Body of pancreas (tissue), 4 donors: Measurements from ENCODE around the gene ANKDD1A.

Experiments used
- POLR2A ChIP-seq, 3 donors: fragments of 450-650 bp; IDR thresholded peaks; one replicate each; pipeline ENCODE4 v1.6.1; 2016; ENCODE audit warnings: antibody characterized with exemption in 3 of 3, mild to moderate bottlenecking in 2 of 3
- TF ChIP-seq, protein P1 (sequence below), 7 experiments: fragments of 450-650 bp in 4 of 7; fragments of 200-600 bp in 3 of 7; sonication (generic) in 3 of 7; IDR thresholded peaks; one replicate each; pipeline ENCODE4 v1.5.1; 2016 to 2019; ENCODE audit warnings: antibody characterized with exemption in 7 of 7

DNA sequence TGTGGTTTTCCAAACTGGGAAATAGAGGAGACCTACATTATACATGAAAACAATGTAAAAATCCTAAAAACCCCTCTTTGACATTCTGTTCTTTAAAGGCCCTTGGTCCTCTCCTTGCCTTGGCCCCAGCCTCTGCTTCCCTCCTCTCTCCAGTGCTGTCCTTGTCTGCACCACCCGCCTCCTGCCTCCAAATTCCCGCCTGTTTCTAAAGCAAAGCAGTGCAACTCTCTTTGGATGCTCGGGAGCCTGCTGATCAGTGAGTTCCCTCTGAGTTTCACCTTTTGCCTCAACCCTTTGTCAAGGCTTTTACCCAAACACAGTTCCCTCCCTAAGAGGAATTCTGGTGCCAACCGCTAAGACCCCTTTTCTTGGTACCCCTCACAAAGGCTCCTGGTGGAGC is 8.0 kb downstream of the ANKDD1A start:
- TF ChIP-seq, protein P1, sequence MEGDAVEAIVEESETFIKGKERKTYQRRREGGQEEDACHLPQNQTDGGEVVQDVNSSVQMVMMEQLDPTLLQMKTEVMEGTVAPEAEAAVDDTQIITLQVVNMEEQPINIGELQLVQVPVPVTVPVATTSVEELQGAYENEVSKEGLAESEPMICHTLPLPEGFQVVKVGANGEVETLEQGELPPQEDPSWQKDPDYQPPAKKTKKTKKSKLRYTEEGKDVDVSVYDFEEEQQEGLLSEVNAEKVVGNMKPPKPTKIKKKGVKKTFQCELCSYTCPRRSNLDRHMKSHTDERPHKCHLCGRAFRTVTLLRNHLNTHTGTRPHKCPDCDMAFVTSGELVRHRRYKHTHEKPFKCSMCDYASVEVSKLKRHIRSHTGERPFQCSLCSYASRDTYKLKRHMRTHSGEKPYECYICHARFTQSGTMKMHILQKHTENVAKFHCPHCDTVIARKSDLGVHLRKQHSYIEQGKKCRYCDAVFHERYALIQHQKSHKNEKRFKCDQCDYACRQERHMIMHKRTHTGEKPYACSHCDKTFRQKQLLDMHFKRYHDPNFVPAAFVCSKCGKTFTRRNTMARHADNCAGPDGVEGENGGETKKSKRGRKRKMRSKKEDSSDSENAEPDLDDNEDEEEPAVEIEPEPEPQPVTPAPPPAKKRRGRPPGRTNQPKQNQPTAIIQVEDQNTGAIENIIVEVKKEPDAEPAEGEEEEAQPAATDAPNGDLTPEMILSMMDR (IDR thresholded peaks at IDR 0.05) = no peak
- no peak for TF ChIP-seq POLR2A (IDR thresholded peaks at IDR 0.05)
